ENCODE data around the gene NUDT6.

The NUDT6 gene

GRCh38 chr4:122960611-122961000 lies 38.2 kb upstream of the NUDT6 start:
- H3K4me3 ChIP-seq = no peak overlapping the region
- intact Hi-C loops (cut with DNase I; ENCODE audit: low total_unique reads) = no loop called here
- H3K27me3 ChIP-seq = no peaks in the 10 kb centered on the region
- DNase-seq = no peak
- H3K9me3 ChIP-seq = no peaks in the 10 kb centered on the region
- H3K27ac ChIP-seq = no peak overlapping the region
- peaks cover 0 to 27% (median 3%) of the 10 kb centered on the region in 4 donors for H3K4me1 ChIP-seq
- no peaks in the 10 kb centered on the region for H3K36me3 ChIP-seq
- no peak for TF ChIP-seq CTCF (IDR thresholded peaks at IDR 0.05)

- Histone ChIP-seq H3K27me3 (no peaks in the 10 kb centered on the region), H3K4me1 (peaks cover 0 to 27% (median 3%) of the 10 kb centered on the region in 4 donors), H3K9me3 (no peaks in the 10 kb centered on the region), H3K27ac (no peak overlapping the region), H3K4me3 (no peak overlapping the region), H3K36me3 (no peaks in the 10 kb centered on the region)
- intact Hi-C loops (cut with DNase I; ENCODE audit: low total_unique reads) = no loop called here
- DNase-seq = no peak
- no peak for TF ChIP-seq CTCF (IDR thresholded peaks at IDR 0.05)
These were observed 37.7 kb upstream of the NUDT6 start for GRCh38 chr4:122959981-122960610.

GRCh38 chr4:122959441-122959840 lies 37.0 kb upstream of the NUDT6 start:
- no peaks in the 10 kb centered on the region for H3K27me3 ChIP-seq
- DNase-seq = no peak
- intact Hi-C loops (cut with DNase I; ENCODE audit: low total_unique reads) = no loop called here
- H3K4me1 ChIP-seq = peaks cover 0 to 27% (median 3%) of the 10 kb centered on the region in 4 donors
- H3K4me3 ChIP-seq = no peak overlapping the region
- TF ChIP-seq CTCF (IDR thresholded peaks at IDR 0.05) = no peak
- peaks cover 0 to 3% (median 0%) of the 10 kb centered on the region in 3 donors for H3K36me3 ChIP-seq
- no peaks in the 10 kb centered on the region for H3K9me3 ChIP-seq
- H3K27ac ChIP-seq = no peak overlapping the region

GRCh38 chr4:122958505-122958904 lies 36.1 kb upstream of the NUDT6 start:
- H3K27me3 ChIP-seq = no peaks in the 10 kb centered on the region
- DNase-seq = no peak
- no peaks in the 10 kb centered on the region for H3K9me3 ChIP-seq
- peaks cover 0 to 12% (median 1%) of the 10 kb centered on the region in 3 donors for H3K36me3 ChIP-seq
- no peak for TF ChIP-seq CTCF (IDR thresholded peaks at IDR 0.05)
- intact Hi-C loops (cut with DNase I; ENCODE audit: low total_unique reads) = no loop called here
- peaks cover 0 to 27% (median 3%) of the 10 kb centered on the region in 4 donors for H3K4me1 ChIP-seq
- H3K27ac ChIP-seq = no peak overlapping the region
- no peak overlapping the region for H3K4me3 ChIP-seq

- H3K4me3 ChIP-seq = no peak overlapping the region
- intact Hi-C loops (cut with DNase I; ENCODE audit: low total_unique reads) = no loop called here
- no peaks in the 10 kb centered on the region for H3K27me3 ChIP-seq
- peaks cover 39 to 58% (median 39%) of the 10 kb centered on the region in 3 donors for H3K36me3 ChIP-seq
- DNase-seq = no peak
- no peak for TF ChIP-seq CTCF (IDR thresholded peaks at IDR 0.05)
- H3K9me3 ChIP-seq = no peaks in the 10 kb centered on the region
- H3K27ac ChIP-seq = no peak overlapping the region
- H3K4me1 ChIP-seq = no peaks in the 10 kb centered on the region
These were observed 31.5 kb upstream of the NUDT6 start for GRCh38 chr4:122953924-122954323.

- intact Hi-C loops (cut with DNase I; ENCODE audit: low total_unique reads) = no loop called here
- no peak for DNase-seq
- no peak overlapping the region for H3K4me3 ChIP-seq
- no peaks in the 10 kb centered on the region for H3K4me1 ChIP-seq
- peaks cover 54 to 77% (median 55%) of the 10 kb centered on the region in 3 donors for H3K36me3 ChIP-seq
- no peaks in the 10 kb centered on the region for H3K27me3 ChIP-seq
- no peak overlapping the region for H3K27ac ChIP-seq
- H3K9me3 ChIP-seq = no peaks in the 10 kb centered on the region
- TF ChIP-seq CTCF (IDR thresholded peaks at IDR 0.05) = no peak
These were observed 29.6 kb upstream of the NUDT6 start for GRCh38 chr4:122952028-122952427.
